ENCODE measurements around the gene AFAP1.
A peak's percentile ranks its signal among the peaks of the same experiment; 100 is the strongest.

AFAP1 gene

GRCh38 chr4:7758476-7758875, 181.2 kb downstream of the AFAP1 start:
- no peaks in the 10 kb centered on the region for H3K9me3 ChIP-seq (ENCODE audit: control extremely low read depth in 1 of 5, control insufficient read depth in 4 of 5, insufficient read depth in 2 of 5, low read depth in 1 of 5, low read length in 4 of 5)
- no peak for DNase-seq
- CTCF ChIA-PET: interaction anchor here (1.6 to 7.0 kb wide), 4 partner anchors 10 to 229 kb away, joined by 4 to 70 read pairs (median 6); no protein-coding TSS in a partner anchor
- no peak overlapping the region for H3K4me3 ChIP-seq (ENCODE audit: control insufficient read depth in 1 of 7, extremely low read depth in 1 of 7, insufficient read depth in 4 of 7, low read depth in 2 of 7, low read length in 6 of 7)
- WGBS (ENCODE audit: insufficient coverage): 88% methylated on average over 5 of the region's 11 CpGs
- no peaks in the 10 kb centered on the region for H3K36me3 ChIP-seq (ENCODE audit: control insufficient read depth in 4 of 4, insufficient read depth in 4 of 4, low read length in 3 of 4)
- POLR2A ChIA-PET: no interaction called here
- no peak overlapping the region for H3K27ac ChIP-seq (ENCODE audit: insufficient read depth in 1 of 2, low read depth in 1 of 2, low read length in 2 of 2, poor library complexity in 1 of 2, severe bottlenecking in 2 of 2)
- H3K4me1 ChIP-seq (ENCODE audit: control extremely low read depth in 1 of 4, control insufficient read depth in 4 of 4, insufficient read depth in 4 of 4, low read length in 3 of 4): no peaks in the 10 kb centered on the region
- H3K27me3 ChIP-seq (replicated peaks in 2 of 5; ENCODE audit: control insufficient read depth in 4 of 5, insufficient read depth in 5 of 5, low read length in 4 of 5): peaks cover 0 to 46% (median 8%) of the 10 kb centered on the region in 5 experiments

GRCh38 chr4:7757501-7758471, 181.9 kb downstream of the AFAP1 start:
- POLR2A ChIA-PET: no interaction called here
- H3K27me3 ChIP-seq (replicated peaks in 2 of 5; ENCODE audit: control insufficient read depth in 4 of 5, insufficient read depth in 5 of 5, low read length in 4 of 5): peaks cover 0 to 39% (median 8%) of the 10 kb centered on the region in 5 experiments
- WGBS (ENCODE audit: insufficient coverage): 77% methylated on average over 18 of the region's 22 CpGs
- no peak for DNase-seq
- H3K27ac ChIP-seq (ENCODE audit: insufficient read depth in 1 of 2, low read depth in 1 of 2, low read length in 2 of 2, poor library complexity in 1 of 2, severe bottlenecking in 2 of 2): no peak overlapping the region
- H3K9me3 ChIP-seq (ENCODE audit: control extremely low read depth in 1 of 5, control insufficient read depth in 4 of 5, insufficient read depth in 2 of 5, low read depth in 1 of 5, low read length in 4 of 5): no peaks in the 10 kb centered on the region
- CTCF ChIA-PET: interaction anchor here (0.7 to 7.0 kb wide), 6 partner anchors 9 to 272 kb away, joined by 3 to 70 read pairs (median 4); no protein-coding TSS in a partner anchor
- no peaks in the 10 kb centered on the region for H3K36me3 ChIP-seq (ENCODE audit: control insufficient read depth in 4 of 4, insufficient read depth in 4 of 4, low read length in 3 of 4)
- no peaks in the 10 kb centered on the region for H3K4me1 ChIP-seq (ENCODE audit: control extremely low read depth in 1 of 4, control insufficient read depth in 4 of 4, insufficient read depth in 4 of 4, low read length in 3 of 4)
- no peak overlapping the region for H3K4me3 ChIP-seq (ENCODE audit: control insufficient read depth in 1 of 7, extremely low read depth in 1 of 7, insufficient read depth in 4 of 7, low read depth in 2 of 7, low read length in 6 of 7)

GRCh38 chr4:7756561-7757355, 182.9 kb downstream of the AFAP1 start:
- Histone ChIP-seq H3K4me3 (ENCODE audit: control insufficient read depth in 1 of 7, extremely low read depth in 1 of 7, insufficient read depth in 4 of 7, low read depth in 2 of 7, low read length in 6 of 7) (no peak overlapping the region), H3K4me1 (ENCODE audit: control extremely low read depth in 1 of 4, control insufficient read depth in 4 of 4, insufficient read depth in 4 of 4, low read length in 3 of 4) (no peaks in the 10 kb centered on the region), H3K9me3 (ENCODE audit: control extremely low read depth in 1 of 5, control insufficient read depth in 4 of 5, insufficient read depth in 2 of 5, low read depth in 1 of 5, low read length in 4 of 5) (no peaks in the 10 kb centered on the region), H3K27ac (ENCODE audit: insufficient read depth in 1 of 2, low read depth in 1 of 2, low read length in 2 of 2, poor library complexity in 1 of 2, severe bottlenecking in 2 of 2) (no peak overlapping the region), H3K36me3 (ENCODE audit: control insufficient read depth in 4 of 4, insufficient read depth in 4 of 4, low read length in 3 of 4) (no peaks in the 10 kb centered on the region), H3K27me3 (replicated peaks in 2 of 5; ENCODE audit: control insufficient read depth in 4 of 5, insufficient read depth in 5 of 5, low read length in 4 of 5) (peaks cover 0 to 36% (median 8%) of the 10 kb centered on the region in 5 experiments)
- ChIA-PET CTCF (interaction anchor here (1.0 kb wide), 1 partner anchor 10 kb away, joined by 3 read pairs; no protein-coding TSS in a partner anchor), POLR2A (interaction anchor here (0.5 kb wide), 1 partner anchor 86 kb away, joined by 3 read pairs; no protein-coding TSS in a partner anchor)
- peak in 1 of 3 donors; percentile 8 for DNase-seq
- 81% methylated on average over 27 of the region's 32 CpGs for WGBS (ENCODE audit: insufficient coverage)

- WGBS (ENCODE audit: insufficient coverage): 90% methylated on average over 8 of the region's 14 CpGs
- POLR2A ChIA-PET: no interaction called here
- H3K4me3 ChIP-seq (ENCODE audit: control insufficient read depth in 1 of 7, extremely low read depth in 1 of 7, insufficient read depth in 4 of 7, low read depth in 2 of 7, low read length in 6 of 7): no peak overlapping the region
- CTCF ChIA-PET: no interaction called here
- no peaks in the 10 kb centered on the region for H3K4me1 ChIP-seq (ENCODE audit: control extremely low read depth in 1 of 4, control insufficient read depth in 4 of 4, insufficient read depth in 4 of 4, low read length in 3 of 4)
- H3K27ac ChIP-seq (ENCODE audit: insufficient read depth in 1 of 2, low read depth in 1 of 2, low read length in 2 of 2, poor library complexity in 1 of 2, severe bottlenecking in 2 of 2): no peak overlapping the region
- DNase-seq: no peak
- H3K27me3 ChIP-seq (replicated peaks in 2 of 5; ENCODE audit: control insufficient read depth in 4 of 5, insufficient read depth in 5 of 5, low read length in 4 of 5): peaks cover 0 to 43% (median 8%) of the 10 kb centered on the region in 5 experiments
- no peaks in the 10 kb centered on the region for H3K36me3 ChIP-seq (ENCODE audit: control insufficient read depth in 4 of 4, insufficient read depth in 4 of 4, low read length in 3 of 4)
- peaks cover 0 to 4% (median 0%) of the 10 kb centered on the region in 5 experiments for H3K9me3 ChIP-seq (ENCODE audit: control extremely low read depth in 1 of 5, control insufficient read depth in 4 of 5, insufficient read depth in 2 of 5, low read depth in 1 of 5, low read length in 4 of 5)
Measured at GRCh38 chr4:7756071-7756470, 183.6 kb downstream of the AFAP1 start.

GRCh38 chr4:7755561-7755960, 184.1 kb downstream of the AFAP1 start:
- DNase-seq: no peak
- POLR2A ChIA-PET: no interaction called here
- WGBS (ENCODE audit: insufficient coverage): 80% methylated on average over 15 of the region's 16 CpGs

GRCh38 chr4:7754565-7755262, 184.9 kb downstream of the AFAP1 start:
- ChIA-PET POLR2A (no interaction called here), CTCF (no interaction called here)
- Histone ChIP-seq H3K4me3 (ENCODE audit: control insufficient read depth in 1 of 7, extremely low read depth in 1 of 7, insufficient read depth in 4 of 7, low read depth in 2 of 7, low read length in 6 of 7) (no peak overlapping the region), H3K36me3 (ENCODE audit: control insufficient read depth in 4 of 4, insufficient read depth in 4 of 4, low read length in 3 of 4) (no peaks in the 10 kb centered on the region), H3K27ac (ENCODE audit: insufficient read depth in 1 of 2, low read depth in 1 of 2, low read length in 2 of 2, poor library complexity in 1 of 2, severe bottlenecking in 2 of 2) (no peak overlapping the region), H3K27me3 (replicated peaks in 2 of 5; ENCODE audit: control insufficient read depth in 4 of 5, insufficient read depth in 5 of 5, low read length in 4 of 5) (peaks cover 0 to 41% (median 9%) of the 10 kb centered on the region in 5 experiments), H3K9me3 (ENCODE audit: control extremely low read depth in 1 of 5, control insufficient read depth in 4 of 5, insufficient read depth in 2 of 5, low read depth in 1 of 5, low read length in 4 of 5) (peaks cover 0 to 5% (median 0%) of the 10 kb centered on the region in 5 experiments), H3K4me1 (ENCODE audit: control extremely low read depth in 1 of 4, control insufficient read depth in 4 of 4, insufficient read depth in 4 of 4, low read length in 3 of 4) (no peaks in the 10 kb centered on the region)
- no peak for DNase-seq
- 97% methylated on average over 12 of the region's 21 CpGs for WGBS (ENCODE audit: insufficient coverage)

More at GRCh38 chr4:7755561-7755960, 184.1 kb downstream of the AFAP1 start:
- Histone ChIP-seq H3K9me3 (ENCODE audit: control extremely low read depth in 1 of 5, control insufficient read depth in 4 of 5, insufficient read depth in 2 of 5, low read depth in 1 of 5, low read length in 4 of 5) (peaks cover 0 to 5% (median 0%) of the 10 kb centered on the region in 5 experiments), H3K27me3 (replicated peaks in 2 of 5; ENCODE audit: control insufficient read depth in 4 of 5, insufficient read depth in 5 of 5, low read length in 4 of 5) (peaks cover 0 to 44% (median 8%) of the 10 kb centered on the region in 5 experiments), H3K4me3 (ENCODE audit: control insufficient read depth in 1 of 7, extremely low read depth in 1 of 7, insufficient read depth in 4 of 7, low read depth in 2 of 7, low read length in 6 of 7) (no peak overlapping the region), H3K36me3 (ENCODE audit: control insufficient read depth in 4 of 4, insufficient read depth in 4 of 4, low read length in 3 of 4) (no peaks in the 10 kb centered on the region), H3K4me1 (ENCODE audit: control extremely low read depth in 1 of 4, control insufficient read depth in 4 of 4, insufficient read depth in 4 of 4, low read length in 3 of 4) (no peaks in the 10 kb centered on the region), H3K27ac (ENCODE audit: insufficient read depth in 1 of 2, low read depth in 1 of 2, low read length in 2 of 2, poor library complexity in 1 of 2, severe bottlenecking in 2 of 2) (no peak overlapping the region)
- CTCF ChIA-PET: no interaction called here
